GM23248 (cell line): ENCODE results near the gene CAPN13. TPM values are rescaled to one million over a fixed set of nuclear protein-coding genes. Genes with fewer than 3 reads are reported as not detected.

ENCODE experiments used
- DNase-seq: peaks from one replicate; pipeline ENCODE4 v3.0.0-alpha.2; 2015
- H2AFZ ChIP-seq: fragments of 200-600 bp; sonication (generic); 2 replicates; pipeline ENCODE4 v1.6.1; 2016; ENCODE audit warnings: antibody characterized with exemption
- H3F3A ChIP-seq: fragments of 200-600 bp; sonication (generic); 2 replicates; pipeline ENCODE4 v1.6.1; 2016; ENCODE audit warnings: mild to moderate bottlenecking, antibody characterized with exemption, mixed run types; ENCODE audit not compliant: insufficient read depth
- H3K27ac ChIP-seq: fragments of 200-600 bp; sonication (generic); 2 replicates; pipeline ENCODE4 v1.5.1; 2016; ENCODE audit warnings: mild to moderate bottlenecking
- H3K27me3 ChIP-seq: fragments of 200-600 bp; sonication (generic); replicated peaks from 2 replicates; pipeline ENCODE4 v1.6.1; 2016; ENCODE audit warnings: mild to moderate bottlenecking; ENCODE audit not compliant: insufficient read depth
- H3K36me3 ChIP-seq: fragments of 200-600 bp; sonication (generic); 2 replicates; pipeline ENCODE4 v1.6.1; 2016; ENCODE audit warnings: low read depth, mild to moderate bottlenecking
- H3K4me1 ChIP-seq: fragments of 200-600 bp; sonication (generic); 2 replicates; pipeline ENCODE4 v1.6.1; 2016; ENCODE audit warnings: mild to moderate bottlenecking; ENCODE audit not compliant: insufficient read depth
- H3K4me2 ChIP-seq: fragments of 200-600 bp; sonication (generic); one replicate; pipeline ENCODE4 v1.6.1; 2016; ENCODE audit warnings: mild to moderate bottlenecking; ENCODE audit not compliant: unreplicated experiment
- H3K4me3 ChIP-seq: fragments of 200-600 bp; sonication (generic); 2 replicates; pipeline ENCODE4 v1.5.1; 2016; ENCODE audit warnings: mild to moderate bottlenecking
- H3K79me2 ChIP-seq: fragments of 200-600 bp; sonication (generic); 2 replicates; pipeline ENCODE4 v1.6.1; 2016; ENCODE audit warnings: mild to moderate bottlenecking; ENCODE audit not compliant: insufficient read depth
- H3K9ac ChIP-seq: fragments of 200-600 bp; sonication (generic); 2 replicates; pipeline ENCODE4 v1.6.1; 2016; ENCODE audit warnings: mild to moderate bottlenecking
- H3K9me2 ChIP-seq: fragments of 200-600 bp; sonication (generic); 2 replicates; pipeline ENCODE4 v1.6.1; 2016; ENCODE audit warnings: mixed run types, mild to moderate bottlenecking, moderate library complexity; ENCODE audit not compliant: insufficient read depth
- H3K9me3 ChIP-seq: fragments of 200-600 bp; sonication (generic); one replicate; pipeline ENCODE4 v1.6.1; 2017; ENCODE audit warnings: low read depth
- H4K20me1 ChIP-seq: fragments of 200-600 bp; sonication (generic); 2 replicates; pipeline ENCODE4 v1.6.0; 2016; ENCODE audit not compliant: insufficient read depth
- EZH2 ChIP-seq: fragments of 200-600 bp; sonication (generic); IDR thresholded peaks from 2 replicates; pipeline ENCODE4 v1.6.1; 2018; ENCODE audit warnings: antibody characterized with exemption, mild to moderate bottlenecking; ENCODE audit not compliant: insufficient read depth, poor library complexity, severe bottlenecking
- EZH2phosphoT487 ChIP-seq: fragments of 200-600 bp; sonication (generic); IDR thresholded peaks from 2 replicates; pipeline ENCODE4 v1.6.1; 2018; ENCODE audit warnings: antibody characterized with exemption, moderate library complexity, mild to moderate bottlenecking, low read depth; ENCODE audit not compliant: insufficient read depth
- WGBS, 2 experiments: methylation state at CpG; one replicate each; pipeline ENCODE4 v1.1.6; 2015 to 2017; ENCODE audit warnings: low lambda C conversion rate in 2 of 2, low coverage in 1 of 2; ENCODE audit errors: missing lambda C conversion rate in 2 of 2; 5-methylcytosine and 5-hydroxymethylcytosine counted together
- in situ Hi-C: fragments of 300-500 bp; cut with MboI; formaldehyde crosslinking; loops from 2 replicates; pipeline ENCODE4 v1.15.0; 2020
- polyA plus RNA-seq: library from polyadenylated mRNA; unstranded; fragments of >200 nt; fragmentation: Nextera tagmentation; extraction: Ambion mirVana; gene quantifications from 2 replicates; pipeline ENCODE4 v1.2.1, GENCODE V29; 2016
- small RNA-seq: library from RNA; depleted of rRNA; stranded (forward); fragments of <200 nt; gene quantifications from one replicate; pipeline ENCODE3, GENCODE V24; 2014; ENCODE audit warnings: low read depth, low replicate concordance
- total RNA-seq: library from RNA; depleted of rRNA; stranded (reverse); fragments of >200 nt; shearing (Covaris generic); gene quantifications from 2 replicates; pipeline ENCODE4 v1.2.3, GENCODE V29; 2014

Gene CAPN13
- total and polyA plus RNA-seq, 2 experiments from 2014 or later: not detected

GRCh38 chr2:30675758-30676157 is 131.5 kb downstream of the CAPN13 start:
- Histone ChIP-seq H2AFZ (no peak overlapping the region), H3K9me3 (no peaks in the 10 kb centered on the region), H3K4me3 (no peak overlapping the region), H3K27me3 (no peaks in the 10 kb centered on the region), H3K4me2 (peak overlapping the region; percentile 4), H3K36me3 (no peaks in the 10 kb centered on the region), H4K20me1 (no peaks in the 10 kb centered on the region), H3K9me2 (no peaks in the 10 kb centered on the region), H3K4me1 (0 out of 2 replicates have a peak, but pooled peaks cover 16% of the 10 kb centered on the region), H3K27ac (peak overlapping the region; percentile 37; the same call in 1 of the 2 replicates), H3K9ac (0 out of 2 replicates have a peak overlapping the region, but pooled peaks have one; percentile 14), H3K79me2 (no peaks in the 10 kb centered on the region), H3F3A (no peaks in the 10 kb centered on the region)
- in situ Hi-C loops: no loop called here
- TF ChIP-seq EZH2 (no peak), EZH2phosphoT487 (no peak)
- WGBS, 2 experiments: 33 to 44% methylated on average over 2 of the region's 2 CpGs
- peak; percentile 77 for DNase-seq

- Histone ChIP-seq H4K20me1 (no peaks in the 10 kb centered on the region), H3F3A (no peaks in the 10 kb centered on the region), H3K27me3 (no peaks in the 10 kb centered on the region), H3K9me3 (no peaks in the 10 kb centered on the region), H2AFZ (no peak overlapping the region), H3K36me3 (no peaks in the 10 kb centered on the region), H3K4me3 (no peak overlapping the region), H3K9ac (no peak overlapping the region), H3K79me2 (no peaks in the 10 kb centered on the region), H3K9me2 (no peaks in the 10 kb centered on the region), H3K27ac (no peak overlapping the region), H3K4me2 (no peak overlapping the region), H3K4me1 (0 out of 2 replicates have a peak, but pooled peaks cover 16% of the 10 kb centered on the region)
- in situ Hi-C loops: no loop called here
- no peak for DNase-seq
- 86 to 92% methylated on average over 4 of the region's 4 CpGs for WGBS, 2 experiments
- TF ChIP-seq EZH2 (no peak), EZH2phosphoT487 (no peak)
Observed at GRCh38 chr2:30673127-30673526, 134.1 kb downstream of the CAPN13 start.

Small RNAs within 50 kb of the gene (small RNA-seq; reads per million reads assigned to genes)
- not detected for gene AC092569.1
